HepG2 (cell line): Measurements from ENCODE around the gene DCAF6. TPM values are rescaled to one million over a fixed set of nuclear protein-coding genes. Genes with fewer than 3 reads are reported as not detected.

ENCODE experiments used
- ARNT2 ChIP-seq: sonication (generic); formaldehyde crosslinking; IDR thresholded peaks from 2 replicates; pipeline ENCODE4 v1.8.0; 2022; ENCODE audit warnings: mild to moderate bottlenecking, low read depth, missing genetic modification reagents, moderate library complexity
- CREB1 ChIP-seq, 2 experiments: fragments of 450-650 bp in 1 of 2; IDR thresholded peaks; 2 replicates each; pipeline ENCODE4 v1.6.1; 2016 to 2017; ENCODE audit warnings: control low read depth in 1 of 2, mild to moderate bottlenecking in 1 of 2, missing compliant biosample characterization in 1 of 2, missing genetic modification characterization in 1 of 2
- ELF1 ChIP-seq: sonication (generic); formaldehyde crosslinking; IDR thresholded peaks from 2 replicates; pipeline ENCODE4 v1.4.0; 2020; ENCODE audit warnings: missing genetic modification reagents
- FOSL2 ChIP-seq: sonication (generic); formaldehyde crosslinking; IDR thresholded peaks from 2 replicates; pipeline ENCODE4 v1.4.0; 2020; ENCODE audit warnings: missing genetic modification reagents
- GABPA ChIP-seq, 2 experiments: IDR thresholded peaks; 2 replicates each; pipeline ENCODE4 v1.6.1; 2011 to 2016; ENCODE audit warnings: low read depth in 2 of 2, low read length in 1 of 2, missing biosample characterization in 1 of 2, missing genetic modification characterization in 1 of 2
- HDAC2 ChIP-seq: sonication (generic); formaldehyde crosslinking; IDR thresholded peaks from 2 replicates; pipeline ENCODE4 v1.4.0; 2020; ENCODE audit warnings: missing genetic modification reagents
- HNRNPLL ChIP-seq: fragments of 200-400 bp; formaldehyde crosslinking; IDR thresholded peaks from 2 replicates; pipeline ENCODE4 v1.6.1; 2017; ENCODE audit warnings: mild to moderate bottlenecking, low read depth, low read length; ENCODE audit not compliant: poor library complexity, severe bottlenecking
- IRX3 ChIP-seq: sonication (generic); formaldehyde crosslinking; IDR thresholded peaks from 2 replicates; pipeline ENCODE4 v1.8.1; 2023; ENCODE audit warnings: mild to moderate bottlenecking, low read depth, missing genetic modification reagents, borderline replicate concordance
- KDM4B ChIP-seq: sonication (generic); formaldehyde crosslinking; IDR thresholded peaks from 2 replicates; pipeline ENCODE4 v1.4.0; 2020; ENCODE audit warnings: missing genetic modification reagents
- KDM5B ChIP-seq: sonication (generic); formaldehyde crosslinking; IDR thresholded peaks from 2 replicates; pipeline ENCODE4 v1.4.0; 2020; ENCODE audit warnings: missing genetic modification reagents, mild to moderate bottlenecking, borderline replicate concordance
- RXRB ChIP-seq: IDR thresholded peaks from 2 replicates; pipeline ENCODE4 v1.6.1; 2016; ENCODE audit warnings: borderline replicate concordance, missing genetic modification reagents, missing compliant biosample characterization
- SMAD9 ChIP-seq: sonication (generic); formaldehyde crosslinking; IDR thresholded peaks from 2 replicates; pipeline ENCODE4 v1.5.1; 2020; ENCODE audit warnings: mild to moderate bottlenecking, missing genetic modification reagents
- ZFAT ChIP-seq: sonication (generic); formaldehyde crosslinking; conservative IDR thresholded peaks from 2 replicates; pipeline ENCODE4 v1.8.1; 2023; ENCODE audit warnings: missing genetic modification reagents, inconsistent platforms
- ZFP37 ChIP-seq: sonication (generic); formaldehyde crosslinking; IDR thresholded peaks from 2 replicates; pipeline ENCODE4 v1.4.0; 2020; ENCODE audit warnings: missing genetic modification reagents, borderline replicate concordance
- ZNF605 ChIP-seq: sonication (generic); formaldehyde crosslinking; IDR thresholded peaks from 2 replicates; pipeline ENCODE4 v1.8.0; 2022; ENCODE audit warnings: mild to moderate bottlenecking, missing genetic modification reagents
- ZNF7 ChIP-seq: IDR thresholded peaks from 2 replicates; pipeline ENCODE4 v1.6.1; 2016; ENCODE audit warnings: missing biosample characterization, missing genetic modification reagents
- polyA plus RNA-seq, 8 experiments: library from polyadenylated mRNA; depleted of rRNA in 3 of 8; stranded (reverse) in 7 of 8; unstranded in 1 of 8; fragments of >200 nt; fragmentation: Illumina TruSeq in 4 of 8; extraction: Trizol in 4 of 8; gene quantifications; 2 replicates each; pipeline versions ENCODE4 v1.2.1 to v1.2.3, GENCODE V29; 2011 to 2016; ENCODE audit warnings: low read depth in 4 of 8, missing spikeins in 1 of 8, mixed read lengths in 1 of 8; ENCODE audit not compliant: insufficient read depth in 1 of 8
- total RNA-seq, 5 experiments: library from RNA; depleted of rRNA; stranded (reverse); fragments of >200 nt; fragmentation: Illumina TruSeq; extraction: Trizol; gene quantifications; 2 replicates each; pipeline ENCODE4 v1.2.3, GENCODE V29; 2016; ENCODE audit warnings: low read depth in 1 of 5
- TF ChIP-seq, protein P1 (sequence below): sonication (generic); formaldehyde crosslinking; IDR thresholded peaks from 2 replicates; pipeline ENCODE4 v1.4.0; 2020; ENCODE audit warnings: mild to moderate bottlenecking, missing genetic modification reagents
- TF ChIP-seq, protein P2 (sequence below): IDR thresholded peaks from 2 replicates; pipeline ENCODE4 v1.6.1; 2016; ENCODE audit warnings: missing compliant biosample characterization, missing genetic modification reagents, borderline replicate concordance
- TF ChIP-seq, protein P3 (sequence below): sonication (generic); formaldehyde crosslinking; IDR thresholded peaks from 2 replicates; pipeline ENCODE4 v1.5.0; 2020; ENCODE audit warnings: missing genetic modification reagents, mild to moderate bottlenecking, borderline replicate concordance
- TF ChIP-seq, protein P4 (sequence below): sonication (generic); formaldehyde crosslinking; IDR thresholded peaks from 2 replicates; pipeline ENCODE4 v1.8.0; 2022; ENCODE audit warnings: missing genetic modification reagents, mild to moderate bottlenecking, inconsistent platforms, borderline replicate concordance
- TF ChIP-seq, protein P5 (sequence below): sonication (generic); IDR thresholded peaks from 2 replicates; pipeline ENCODE4 v1.6.1; 2016; ENCODE audit warnings: low read depth, borderline replicate concordance

DCAF6 gene
- total and polyA plus RNA-seq, 2 of the 13 experiments (the other 11 are each of a cell fraction or from before 2014, with no cell fraction given), result 24.7 to 33.7 TPM

DNA sequence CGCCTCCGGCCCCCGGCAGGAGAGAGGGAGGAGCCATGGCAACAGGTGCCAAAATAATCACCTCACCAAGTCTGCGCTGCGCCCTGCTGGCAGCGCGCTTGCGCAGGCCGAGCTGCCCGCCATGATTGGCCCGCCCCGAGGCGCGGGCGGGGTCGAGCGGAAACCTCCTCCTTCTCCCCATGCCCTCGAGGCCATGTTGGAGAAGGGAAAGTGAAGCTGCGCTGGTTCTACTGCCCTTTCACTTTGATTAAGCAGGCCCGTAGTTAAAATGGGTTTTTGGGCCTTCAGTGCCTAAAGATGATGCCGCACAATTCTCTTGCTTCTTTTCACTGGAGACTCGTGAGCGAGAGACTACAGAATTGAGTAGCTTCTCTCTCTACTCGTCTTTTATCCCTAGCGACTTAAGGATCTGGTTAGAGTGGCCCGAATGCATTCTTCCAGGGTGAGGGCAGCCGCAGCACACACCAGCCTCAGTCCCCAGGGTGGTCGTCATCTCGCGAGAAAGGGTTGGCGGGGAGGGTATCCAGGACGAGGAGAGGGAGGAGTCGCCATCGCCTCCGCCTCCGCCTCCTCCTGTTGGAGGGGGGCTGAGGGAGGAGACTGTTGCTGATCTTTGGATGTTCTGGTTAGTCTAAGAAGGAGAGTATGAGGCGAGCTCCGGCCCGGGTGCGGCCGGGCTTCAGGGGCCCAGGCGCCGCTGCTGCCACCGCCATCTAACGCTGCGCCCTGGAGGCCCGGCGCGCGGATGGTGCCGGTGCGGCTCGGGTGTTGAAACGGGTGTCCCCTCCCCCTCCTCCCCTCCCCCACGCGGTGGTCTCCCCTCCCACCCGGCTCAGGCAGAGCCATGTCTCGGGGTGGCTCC, at the start of gene DCAF6 (continued):
- TF ChIP-seq IRX3 (CRISPR knock-in tag) (peak; percentile 37; the same call in 1 of the 2 replicates), RXRB (peak; percentile 31; the same call in 1 of the 2 replicates), ELF1 (CRISPR knock-in tag) (peak; percentile 34; the same call in 1 of the 2 replicates), FOSL2 (peak; percentile 17; the same call in 1 of the 2 replicates), HDAC2 (peak; percentile 40), ARNT2 (peak; percentile 80; the same call in 1 of the 2 replicates), ZFAT (CRISPR knock-in tag) (no peak), CREB1 (IDR thresholded peaks at IDR 0.05) (no peak), CREB1 (CRISPR knock-in tag; IDR thresholded peaks at IDR 0.05) (peak; percentile 65), GABPA (IDR thresholded peaks at IDR 0.05; ENCODE audit: low read depth, low read length) (peak; percentile 3; the same call in 1 of the 2 replicates), GABPA (CRISPR knock-in tag; IDR thresholded peaks at IDR 0.05; ENCODE audit: low read depth) (peak; percentile 76), SMAD9 (CRISPR knock-in tag) (no peak), ZNF605 (peak; percentile 88; the same call in 1 of the 2 replicates), ZFP37 (CRISPR knock-in tag) (0 out of 2 replicates have a peak, but pooled peaks have one; percentile 56), KDM4B (CRISPR knock-in tag) (peak; percentile 60; the same call in 1 of the 2 replicates), KDM5B (CRISPR knock-in tag) (0 out of 2 replicates have a peak, but pooled peaks have one; percentile 14), HNRNPLL (peak; percentile 69), ZNF7 (CRISPR knock-in tag) (0 out of 2 replicates have a peak, but pooled peaks have one; percentile 26)
- TF ChIP-seq, protein P1, sequence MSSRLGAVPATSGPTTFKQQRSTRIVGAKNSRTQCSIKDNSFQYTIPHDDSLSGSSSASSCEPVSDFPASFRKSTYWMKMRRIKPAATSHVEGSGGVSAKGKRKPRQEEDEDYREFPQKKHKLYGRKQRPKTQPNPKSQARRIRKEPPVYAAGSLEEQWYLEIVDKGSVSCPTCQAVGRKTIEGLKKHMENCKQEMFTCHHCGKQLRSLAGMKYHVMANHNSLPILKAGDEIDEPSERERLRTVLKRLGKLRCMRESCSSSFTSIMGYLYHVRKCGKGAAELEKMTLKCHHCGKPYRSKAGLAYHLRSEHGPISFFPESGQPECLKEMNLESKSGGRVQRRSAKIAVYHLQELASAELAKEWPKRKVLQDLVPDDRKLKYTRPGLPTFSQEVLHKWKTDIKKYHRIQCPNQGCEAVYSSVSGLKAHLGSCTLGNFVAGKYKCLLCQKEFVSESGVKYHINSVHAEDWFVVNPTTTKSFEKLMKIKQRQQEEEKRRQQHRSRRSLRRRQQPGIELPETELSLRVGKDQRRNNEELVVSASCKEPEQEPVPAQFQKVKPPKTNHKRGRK (CRISPR knock-in tag), result no peak
- TF ChIP-seq, protein P2, sequence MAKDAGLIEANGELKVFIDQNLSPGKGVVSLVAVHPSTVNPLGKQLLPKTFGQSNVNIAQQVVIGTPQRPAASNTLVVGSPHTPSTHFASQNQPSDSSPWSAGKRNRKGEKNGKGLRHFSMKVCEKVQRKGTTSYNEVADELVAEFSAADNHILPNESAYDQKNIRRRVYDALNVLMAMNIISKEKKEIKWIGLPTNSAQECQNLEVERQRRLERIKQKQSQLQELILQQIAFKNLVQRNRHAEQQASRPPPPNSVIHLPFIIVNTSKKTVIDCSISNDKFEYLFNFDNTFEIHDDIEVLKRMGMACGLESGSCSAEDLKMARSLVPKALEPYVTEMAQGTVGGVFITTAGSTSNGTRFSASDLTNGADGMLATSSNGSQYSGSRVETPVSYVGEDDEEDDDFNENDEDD (CRISPR knock-in tag), result peak; percentile 75; the same call in 1 of the 2 replicates
- TF ChIP-seq, protein P3, sequence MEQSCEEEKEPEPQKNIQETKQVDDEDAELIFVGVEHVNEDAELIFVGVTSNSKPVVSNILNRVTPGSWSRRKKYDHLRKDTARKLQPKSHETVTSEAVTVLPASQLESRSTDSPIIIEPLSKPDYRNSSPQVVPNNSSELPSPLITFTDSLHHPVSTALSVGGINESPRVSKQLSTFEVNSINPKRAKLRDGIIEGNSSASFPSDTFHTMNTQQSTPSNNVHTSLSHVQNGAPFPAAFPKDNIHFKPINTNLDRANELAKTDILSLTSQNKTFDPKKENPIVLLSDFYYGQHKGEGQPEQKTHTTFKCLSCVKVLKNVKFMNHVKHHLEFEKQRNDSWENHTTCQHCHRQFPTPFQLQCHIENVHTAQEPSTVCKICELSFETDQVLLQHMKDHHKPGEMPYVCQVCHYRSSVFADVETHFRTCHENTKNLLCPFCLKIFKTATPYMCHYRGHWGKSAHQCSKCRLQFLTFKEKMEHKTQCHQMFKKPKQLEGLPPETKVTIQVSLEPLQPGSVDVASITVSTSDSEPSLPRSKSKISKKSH (CRISPR knock-in tag), result 0 out of 2 replicates have a peak, but pooled peaks have one; percentile 45
- TF ChIP-seq, protein P4, sequence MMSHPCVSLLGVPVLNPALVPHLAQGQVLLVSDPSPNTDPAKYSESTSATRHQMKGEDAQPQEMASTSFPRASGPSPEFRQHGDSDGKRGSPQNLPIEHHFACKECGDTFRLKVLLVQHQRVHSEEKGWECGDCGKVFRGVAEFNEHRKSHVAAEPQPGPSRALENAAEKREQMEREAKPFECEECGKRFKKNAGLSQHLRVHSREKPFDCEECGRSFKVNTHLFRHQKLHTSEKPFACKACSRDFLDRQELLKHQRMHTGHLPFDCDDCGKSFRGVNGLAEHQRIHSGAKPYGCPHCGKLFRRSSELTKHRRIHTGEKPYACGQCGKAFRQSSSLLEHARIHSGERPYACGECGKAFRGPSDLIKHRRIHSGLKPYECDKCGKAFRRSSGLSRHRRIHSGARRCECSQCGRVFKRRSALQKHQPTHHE (CRISPR knock-in tag), result 0 out of 2 replicates have a peak, but pooled peaks have one; percentile 34
- TF ChIP-seq, protein P5, sequence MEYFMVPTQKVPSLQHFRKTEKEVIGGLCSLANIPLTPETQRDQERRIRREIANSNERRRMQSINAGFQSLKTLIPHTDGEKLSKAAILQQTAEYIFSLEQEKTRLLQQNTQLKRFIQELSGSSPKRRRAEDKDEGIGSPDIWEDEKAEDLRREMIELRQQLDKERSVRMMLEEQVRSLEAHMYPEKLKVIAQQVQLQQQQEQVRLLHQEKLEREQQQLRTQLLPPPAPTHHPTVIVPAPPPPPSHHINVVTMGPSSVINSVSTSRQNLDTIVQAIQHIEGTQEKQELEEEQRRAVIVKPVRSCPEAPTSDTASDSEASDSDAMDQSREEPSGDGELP, result peak; percentile 65
